DOHH2 (cell line): ENCODE results near the gene PATJ.

Source experiments
- EZH2phosphoT487 ChIP-seq: fragments of 200-600 bp; sonication (generic); IDR thresholded peaks from 2 replicates; pipeline ENCODE4 v1.6.1; 2017; ENCODE audit warnings: borderline replicate concordance, mild to moderate bottlenecking, antibody characterized with exemption, low read length, moderate library complexity, mixed read lengths
- TF ChIP-seq, protein P1 (sequence below): fragments of 200-600 bp; sonication (generic); IDR thresholded peaks from one replicate; pipeline ENCODE4 v1.5.1; 2014; ENCODE audit warnings: antibody characterized with exemption, mild to moderate bottlenecking, low read depth, low read length; ENCODE audit not compliant: poor library complexity, severe bottlenecking

DNA sequence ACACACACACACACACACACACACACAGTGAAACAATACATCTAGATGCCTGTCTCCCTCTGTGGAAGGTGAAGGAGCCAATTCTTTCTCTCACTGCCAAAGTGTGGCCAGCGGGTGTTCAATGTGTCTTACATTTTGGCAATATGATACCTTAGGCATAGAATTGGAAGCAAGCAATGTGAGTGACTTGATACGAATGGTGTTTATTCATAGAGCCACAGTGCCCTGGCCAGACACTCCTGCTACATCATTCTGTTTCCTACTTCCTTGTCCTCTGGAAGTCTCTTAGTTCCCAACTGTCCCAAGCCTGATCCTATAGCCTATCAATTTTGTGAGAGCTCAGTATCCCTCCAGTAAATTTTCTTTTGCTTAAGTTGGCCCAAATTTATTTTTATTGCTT lies 282.4 kb downstream of the PATJ start:
- TF ChIP-seq, protein P1, sequence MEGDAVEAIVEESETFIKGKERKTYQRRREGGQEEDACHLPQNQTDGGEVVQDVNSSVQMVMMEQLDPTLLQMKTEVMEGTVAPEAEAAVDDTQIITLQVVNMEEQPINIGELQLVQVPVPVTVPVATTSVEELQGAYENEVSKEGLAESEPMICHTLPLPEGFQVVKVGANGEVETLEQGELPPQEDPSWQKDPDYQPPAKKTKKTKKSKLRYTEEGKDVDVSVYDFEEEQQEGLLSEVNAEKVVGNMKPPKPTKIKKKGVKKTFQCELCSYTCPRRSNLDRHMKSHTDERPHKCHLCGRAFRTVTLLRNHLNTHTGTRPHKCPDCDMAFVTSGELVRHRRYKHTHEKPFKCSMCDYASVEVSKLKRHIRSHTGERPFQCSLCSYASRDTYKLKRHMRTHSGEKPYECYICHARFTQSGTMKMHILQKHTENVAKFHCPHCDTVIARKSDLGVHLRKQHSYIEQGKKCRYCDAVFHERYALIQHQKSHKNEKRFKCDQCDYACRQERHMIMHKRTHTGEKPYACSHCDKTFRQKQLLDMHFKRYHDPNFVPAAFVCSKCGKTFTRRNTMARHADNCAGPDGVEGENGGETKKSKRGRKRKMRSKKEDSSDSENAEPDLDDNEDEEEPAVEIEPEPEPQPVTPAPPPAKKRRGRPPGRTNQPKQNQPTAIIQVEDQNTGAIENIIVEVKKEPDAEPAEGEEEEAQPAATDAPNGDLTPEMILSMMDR: no peak
- TF ChIP-seq EZH2phosphoT487: no peak
